ENCODE measurements around the gene PRSS38. TPM values are rescaled to one million over a fixed set of nuclear protein-coding genes. Genes with fewer than 3 reads are reported as not detected.
"Not testable (repeated sequence)": the region's sequence is repeated elsewhere in the genome, so short reads cannot be mapped to it uniquely, and the experiment has no call there.

PRSS38 gene
- total RNA-seq, 1 donor from 2014 or later = not detected

- intact Hi-C loops (cut with DNase I) = no loop called here
- DNase-seq (no peak), ATAC-seq (ENCODE audit: poor library complexity) (no peak)
Observed at GRCh38 chr1:227870366-227870765, 54.9 kb downstream of the PRSS38 start.

DNA sequence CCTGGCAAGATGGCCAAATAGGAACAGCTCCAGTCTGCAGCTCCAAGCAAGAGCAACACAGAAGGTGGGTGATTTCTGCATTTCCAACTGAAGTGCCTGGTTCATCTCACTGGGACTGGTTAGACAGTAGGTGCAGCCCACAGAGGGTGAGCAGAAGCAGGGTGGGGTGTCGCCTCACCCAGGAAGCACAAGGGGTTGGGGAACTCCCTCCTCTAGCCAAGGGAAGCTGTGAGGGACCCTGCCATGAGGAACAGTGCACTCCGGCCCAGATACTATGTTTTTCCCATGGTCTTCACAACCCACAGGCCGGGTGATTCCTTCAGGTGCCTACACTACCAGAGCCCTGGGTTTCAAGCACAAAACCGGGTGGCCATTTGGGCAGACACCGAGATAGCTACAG lies 56.4 kb downstream of the PRSS38 start:
- ATAC-seq (ENCODE audit: poor library complexity); DNase-seq; intact Hi-C loops (cut with DNase I): not testable (repeated sequence)

GRCh38 chr1:227877810-227878209 lies 62.3 kb downstream of the PRSS38 start:
- intact Hi-C loops (cut with DNase I); DNase-seq; ATAC-seq (ENCODE audit: poor library complexity): not testable (repeated sequence)

DNA sequence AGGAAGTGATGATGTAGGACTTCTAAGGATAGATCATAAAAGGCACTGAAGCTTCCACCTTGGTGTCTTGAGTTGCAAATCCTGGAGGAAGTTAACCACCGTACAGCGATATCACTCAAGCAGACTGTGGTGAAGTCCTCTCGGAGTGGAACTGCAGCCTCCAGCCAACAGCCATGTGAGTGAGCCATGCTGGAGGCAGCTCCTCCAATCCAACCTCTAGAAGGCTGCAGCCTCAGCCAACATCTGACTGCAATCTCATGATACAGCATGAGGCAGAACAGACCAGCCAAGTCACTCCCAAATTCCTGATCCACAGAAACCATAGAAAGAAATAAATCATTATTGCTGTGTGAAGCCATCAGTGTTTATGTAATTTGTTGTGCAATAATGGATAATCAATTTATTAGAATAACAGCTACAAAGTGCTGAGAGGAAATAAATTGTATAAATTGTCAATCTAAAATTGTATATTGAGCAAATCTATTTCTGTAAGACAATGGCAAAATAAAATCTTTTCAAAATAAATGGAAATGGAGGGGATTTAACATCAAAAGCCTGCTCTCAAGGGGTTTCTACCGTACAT lies 65.0 kb downstream of the PRSS38 start:
- intact Hi-C loops (cut with DNase I) = no loop called here
- ATAC-seq (ENCODE audit: poor library complexity) = no peak

DNA sequence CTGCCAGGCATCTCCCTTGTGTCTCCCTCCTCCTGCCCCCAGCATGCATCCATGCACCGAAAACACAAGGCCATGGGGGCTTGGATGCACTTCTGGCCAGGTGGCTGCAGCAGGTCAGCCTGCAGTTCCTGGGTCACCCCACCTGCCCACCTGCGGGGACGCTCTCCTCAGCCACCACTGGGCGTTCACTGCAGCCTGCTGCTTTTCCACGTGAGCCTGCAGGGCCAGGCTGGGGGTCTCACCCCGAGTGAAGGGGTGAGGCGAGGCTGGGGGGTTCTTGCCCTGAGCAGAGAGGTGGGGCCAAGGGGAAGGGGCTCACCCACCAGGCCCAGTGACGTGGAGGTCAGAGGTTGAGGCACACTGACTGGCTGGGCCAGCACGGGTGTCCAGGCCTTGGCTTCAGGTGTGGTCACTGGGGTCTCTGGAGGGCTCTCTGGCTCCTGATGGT lies 67.6 kb downstream of the PRSS38 start:
- ATAC-seq (ENCODE audit: poor library complexity) (no peak), DNase-seq (no peak)
- intact Hi-C loops (cut with DNase I) = no loop called here

More for the DNA sequence above, 65.0 kb downstream of the PRSS38 start:
- no peak for DNase-seq

DNA sequence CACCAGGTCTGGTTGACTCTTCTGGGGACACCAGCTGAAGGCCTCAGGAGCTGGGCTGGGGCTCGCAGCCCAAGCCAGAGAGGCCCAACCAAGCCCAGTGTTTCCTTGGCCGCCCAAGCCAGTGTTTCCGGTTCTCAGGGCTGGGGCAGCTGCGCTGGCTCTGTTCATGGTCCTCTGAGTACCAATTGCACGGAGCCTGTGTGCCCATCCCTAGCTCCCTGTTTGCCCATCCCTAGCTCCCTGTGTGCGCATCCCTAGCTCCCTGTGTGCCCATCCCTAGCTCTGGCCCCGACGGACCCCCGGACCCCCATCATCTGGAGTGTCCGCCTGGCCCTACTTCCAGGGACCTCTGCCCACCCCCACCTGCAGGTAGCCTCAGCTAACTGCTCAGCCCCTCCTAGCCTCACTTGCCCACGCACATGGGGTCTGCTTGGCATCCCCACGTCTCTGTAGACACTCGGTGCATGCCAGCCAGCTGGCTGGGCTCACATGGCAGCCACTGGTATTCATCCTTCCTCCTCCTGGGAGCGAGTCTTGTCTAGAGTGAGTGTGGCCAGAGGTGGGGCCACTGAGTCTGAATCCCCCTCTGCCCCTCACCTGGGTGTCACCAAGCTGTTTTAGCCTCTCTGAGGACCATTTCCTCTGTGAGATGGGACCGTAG lies 68.3 kb downstream of the PRSS38 start:
- ATAC-seq (ENCODE audit: poor library complexity) (no peak), DNase-seq (no peak)
- intact Hi-C loops (cut with DNase I) = no loop called here

GRCh38 chr1:227884370-227885134 lies 69.1 kb downstream of the PRSS38 start:
- no peak for DNase-seq
- intact Hi-C loops (cut with DNase I) = no loop called here
- no peak for ATAC-seq (ENCODE audit: poor library complexity)

- intact Hi-C loops (cut with DNase I) = no loop called here
- ATAC-seq (ENCODE audit: poor library complexity) (no peak), DNase-seq (no peak)
Observed at GRCh38 chr1:227885135-227885647, 69.7 kb downstream of the PRSS38 start.

- ATAC-seq (ENCODE audit: poor library complexity) (peak; percentile 34), DNase-seq (peak; percentile 85)
- intact Hi-C loops (cut with DNase I) = no loop called here
Observed at GRCh38 chr1:227885648-227886502, 70.4 kb downstream of the PRSS38 start.

GRCh38 chr1:227886503-227886961 lies 71.1 kb downstream of the PRSS38 start:
- DNase-seq = no peak
- intact Hi-C loops (cut with DNase I) = no loop called here
- peak; percentile 1 for ATAC-seq (ENCODE audit: poor library complexity)

DNA sequence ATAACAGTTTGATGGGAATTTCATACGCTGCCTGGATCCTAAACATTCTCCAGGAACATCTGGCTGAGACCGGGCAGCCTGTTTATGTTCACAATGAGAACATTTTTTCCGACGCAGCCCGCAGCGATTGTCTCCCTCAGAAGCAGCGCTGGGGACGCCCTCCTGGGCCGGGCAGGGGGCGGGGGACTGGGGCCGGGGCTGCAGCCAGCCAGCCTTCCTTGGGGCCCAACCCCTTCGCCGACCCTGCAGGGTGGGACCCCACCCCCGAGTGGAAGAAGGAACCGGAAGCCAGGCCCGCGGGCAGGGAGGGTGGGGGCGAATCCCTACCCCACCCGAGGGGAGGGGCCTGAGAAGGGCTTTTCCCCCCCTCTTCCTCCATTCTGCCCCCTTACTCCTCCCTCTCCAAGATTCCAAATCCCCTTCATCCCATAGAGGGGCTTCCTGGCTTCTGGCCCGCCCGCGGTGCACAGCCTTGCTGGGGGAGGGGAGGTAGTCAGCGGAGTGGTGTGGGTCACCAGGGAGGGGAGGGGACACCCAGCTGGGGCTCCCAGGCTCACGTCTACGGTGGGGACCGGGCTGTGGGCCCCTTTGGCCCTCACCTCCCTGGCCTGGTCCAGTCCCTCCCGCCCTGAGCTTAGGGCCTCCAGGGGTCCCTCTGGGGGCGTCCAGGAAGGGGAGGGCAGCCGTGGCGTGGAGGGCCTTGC lies 71.7 kb downstream of the PRSS38 start:
- intact Hi-C loops (cut with DNase I) = no loop called here
- DNase-seq (peak; percentile 87), ATAC-seq (ENCODE audit: poor library complexity) (peak; percentile 85)

- ATAC-seq (ENCODE audit: poor library complexity) = peak; percentile 86
- peak; percentile 87 for DNase-seq
- intact Hi-C loops (cut with DNase I) = no loop called here
Observed at GRCh38 chr1:227887697-227888403, 72.4 kb downstream of the PRSS38 start.

DNA sequence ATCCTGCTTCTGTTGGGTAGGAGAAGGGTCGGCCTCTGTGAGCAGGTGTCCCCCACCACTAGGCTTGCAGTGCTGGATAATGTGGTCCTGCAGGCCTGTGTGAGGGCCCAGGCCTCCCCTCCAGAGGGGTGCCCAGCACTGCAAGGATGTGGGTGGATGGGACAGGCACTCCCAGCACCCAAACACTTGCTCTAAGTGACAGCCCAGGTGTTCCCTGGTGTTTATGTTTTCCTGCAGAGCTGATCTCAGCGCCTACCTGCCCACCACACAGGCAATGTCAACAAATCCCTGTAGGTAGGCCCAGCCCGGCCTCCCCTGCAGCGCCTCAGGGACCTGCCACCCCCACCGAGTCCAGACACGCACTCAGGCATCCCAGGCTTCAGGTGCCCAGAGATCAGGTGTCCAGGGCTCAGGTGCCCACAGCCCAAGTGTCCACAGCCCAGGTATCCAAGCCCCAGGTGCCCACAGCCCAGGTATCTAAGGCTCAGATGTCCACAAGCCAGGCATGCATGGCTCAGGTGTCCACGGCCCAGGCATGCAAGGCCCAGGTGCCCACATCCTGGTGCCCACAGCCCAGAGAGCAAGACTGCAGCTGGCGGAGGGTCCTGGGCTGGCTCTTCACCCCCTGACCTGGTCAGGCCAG lies 73.0 kb downstream of the PRSS38 start:
- intact Hi-C loops (cut with DNase I) = no loop called here
- no peak for DNase-seq
- ATAC-seq (ENCODE audit: poor library complexity) = no peak

DNA sequence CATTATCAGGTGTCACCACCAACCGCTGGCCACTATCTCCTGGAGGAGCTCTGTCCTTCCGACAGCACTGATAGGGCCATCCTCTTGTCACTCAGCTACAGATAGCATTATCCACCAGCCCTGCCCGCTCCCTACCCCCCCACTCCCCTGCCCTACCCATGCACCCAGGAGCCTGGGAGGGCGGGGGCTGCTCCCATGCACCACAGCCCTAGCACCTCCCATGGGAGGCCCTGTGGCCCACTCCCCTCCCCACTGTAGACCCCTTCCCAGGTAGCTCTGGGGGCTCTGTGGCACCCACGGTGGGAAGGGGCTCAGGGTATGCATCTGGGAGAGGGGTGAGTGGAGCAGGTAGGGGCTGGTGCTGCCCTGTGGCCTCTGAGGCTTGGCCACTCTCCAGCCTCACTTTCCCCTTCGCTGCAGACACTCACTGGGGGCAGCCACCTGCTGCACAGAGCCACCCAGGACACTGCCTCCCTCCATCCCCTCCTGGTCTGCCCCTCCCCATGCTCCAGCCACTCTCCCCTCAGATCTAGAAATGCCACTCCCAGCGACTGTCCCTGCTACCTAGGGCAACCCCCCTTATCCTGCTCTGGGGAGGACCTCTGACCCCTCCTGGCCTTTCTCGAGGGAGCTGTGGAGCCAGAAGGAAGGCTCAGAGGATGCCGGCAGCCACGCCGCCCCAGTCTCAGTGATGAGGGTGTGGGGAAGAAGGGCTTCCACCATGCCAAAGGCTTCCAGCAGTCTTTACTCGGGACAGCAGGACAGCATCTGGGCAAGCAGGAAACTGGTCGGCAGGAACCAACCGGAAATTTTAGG lies 73.8 kb downstream of the PRSS38 start:
- intact Hi-C loops (cut with DNase I) = no loop called here
- ATAC-seq (ENCODE audit: poor library complexity) (no peak), DNase-seq (no peak)

DNA sequence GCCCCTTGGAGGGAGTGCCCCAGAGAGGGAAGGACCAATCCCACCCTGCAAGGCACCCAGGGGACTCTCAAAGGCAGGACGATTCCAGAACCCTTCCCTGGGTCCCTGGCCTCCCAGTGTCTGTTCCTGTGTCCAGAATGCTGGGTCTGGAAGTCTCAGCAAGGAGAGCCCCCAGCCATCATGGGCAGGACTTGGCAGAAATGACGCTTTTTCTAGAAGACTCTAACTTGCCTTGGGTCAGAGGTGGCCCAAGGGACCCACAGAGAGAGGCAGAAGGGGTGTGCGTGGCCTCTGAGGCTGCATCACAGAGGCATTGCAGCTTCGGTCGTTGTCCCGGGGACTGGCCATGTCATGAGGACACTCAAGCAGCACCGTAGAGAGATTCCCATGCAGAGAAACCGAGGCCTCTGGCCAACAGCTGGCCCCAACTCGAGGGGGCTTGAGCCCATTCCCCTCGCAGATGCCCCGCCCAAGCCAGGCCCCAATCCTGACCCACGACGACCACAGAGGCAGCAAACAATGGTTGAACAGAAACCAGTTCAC lies 74.5 kb downstream of the PRSS38 start:
- no peak for DNase-seq
- intact Hi-C loops (cut with DNase I) = no loop called here
- no peak for ATAC-seq (ENCODE audit: poor library complexity)

Measured in Right ventricle myocardium superior (tissue), 1 donor.